HEK293T (cell line): ENCODE measurements around the gene OGG1.

ENCODE experiments used
- ARNT ChIP-seq: fragments of 450-650 bp; IDR thresholded peaks from 2 replicates; pipeline ENCODE4 v1.6.1; 2017; ENCODE audit warnings: mild to moderate bottlenecking
- CTBP1 ChIP-seq: fragments of 450-650 bp; IDR thresholded peaks from 2 replicates; pipeline ENCODE4 v1.6.1; 2016; ENCODE audit warnings: borderline replicate concordance
- ELF4 ChIP-seq: fragments of 450-650 bp; IDR thresholded peaks from 2 replicates; pipeline ENCODE4 v1.6.1; 2017; ENCODE audit warnings: antibody characterized with exemption
- FOXA1 ChIP-seq: fragments of 450-650 bp; IDR thresholded peaks from 2 replicates; pipeline ENCODE4 v1.6.1; 2016; ENCODE audit warnings: mild to moderate bottlenecking
- FOXK2 ChIP-seq: fragments of 450-650 bp; IDR thresholded peaks from 2 replicates; pipeline ENCODE4 v1.6.1; 2016; ENCODE audit warnings: mild to moderate bottlenecking
- FOXM1 ChIP-seq: fragments of 450-650 bp; IDR thresholded peaks from 2 replicates; pipeline ENCODE4 v1.6.1; 2017; ENCODE audit warnings: mild to moderate bottlenecking, borderline replicate concordance
- HDGF ChIP-seq: fragments of 450-650 bp; IDR thresholded peaks from 2 replicates; pipeline ENCODE4 v1.6.1; 2017; ENCODE audit warnings: antibody characterized with exemption, borderline replicate concordance
- L3MBTL2 ChIP-seq: fragments of 450-650 bp; conservative IDR thresholded peaks from 2 replicates; pipeline ENCODE4 v1.6.1; 2016; ENCODE audit warnings: mild to moderate bottlenecking
- LEF1 ChIP-seq: fragments of 450-650 bp; IDR thresholded peaks from 2 replicates; pipeline ENCODE4 v1.6.1; 2017; ENCODE audit warnings: mild to moderate bottlenecking, borderline replicate concordance
- NFRKB ChIP-seq: fragments of 450-650 bp; IDR thresholded peaks from 2 replicates; pipeline ENCODE4 v1.6.1; 2016; ENCODE audit warnings: mild to moderate bottlenecking, moderate library complexity
- SP1 ChIP-seq: fragments of 450-650 bp; IDR thresholded peaks from 2 replicates; pipeline ENCODE4 v1.6.1; 2017
- SUZ12 ChIP-seq: fragments of 450-650 bp; IDR thresholded peaks from 2 replicates; pipeline ENCODE4 v1.6.1; 2016; ENCODE audit warnings: mild to moderate bottlenecking
- ZNF384 ChIP-seq: fragments of 450-650 bp; IDR thresholded peaks from 2 replicates; pipeline ENCODE4 v1.6.1; 2016

- TF ChIP-seq CTBP1 (no peak), FOXM1 (no peak), ZNF384 (no peak), SP1 (no peak), ARNT (no peak), ELF4 (no peak), SUZ12 (no peak), HDGF (no peak), NFRKB (no peak), LEF1 (no peak), L3MBTL2 (no peak), FOXA1 (no peak), FOXK2 (no peak)
Observed at GRCh38 chr3:9781978-9782603, 32.3 kb downstream of the OGG1 start.
